HepG2 (cell line): Measurements from ENCODE around the gene CPLX1. TPM values are rescaled to one million over a fixed set of nuclear protein-coding genes. Genes with fewer than 3 reads are reported as not detected.

Experiments used
- CEBPG ChIP-seq: IDR thresholded peaks from 2 replicates; pipeline ENCODE4 v1.6.1; 2016
- ELF3 ChIP-seq: IDR thresholded peaks from 2 replicates; pipeline ENCODE4 v1.6.1; 2016; ENCODE audit warnings: missing genetic modification reagents, missing compliant biosample characterization
- HNF4A ChIP-seq: sonication (generic); formaldehyde crosslinking; IDR thresholded peaks from 2 replicates; pipeline ENCODE4 v1.4.0; 2020; ENCODE audit warnings: missing genetic modification reagents
- MBD4 ChIP-seq: IDR thresholded peaks from 2 replicates; pipeline ENCODE4 v1.6.1; 2012; ENCODE audit warnings: low read length, inconsistent platforms, borderline replicate concordance
- NCOR1 ChIP-seq: fragments of 200-600 bp; sonication (generic); IDR thresholded peaks from 2 replicates; pipeline ENCODE4 v1.7.0; 2017; ENCODE audit warnings: antibody characterized with exemption, low read length, borderline replicate concordance
- NONO ChIP-seq, 2 experiments: fragments of 450-650 bp in 1 of 2; sonication (generic) in 1 of 2; formaldehyde crosslinking in 1 of 2; IDR thresholded peaks in 1 of 2; conservative IDR thresholded peaks in 1 of 2; 2 replicates each; pipeline versions ENCODE4 v1.6.1 to v1.8.0; 2017 to 2022; ENCODE audit warnings: mild to moderate bottlenecking in 1 of 2, missing genetic modification reagents in 1 of 2, moderate library complexity in 1 of 2
- POLR2AphosphoS5 ChIP-seq: IDR thresholded peaks from 2 replicates; pipeline ENCODE4 v1.6.1; 2012; ENCODE audit warnings: low read depth, low read length
- SAP130 ChIP-seq: IDR thresholded peaks from 2 replicates; pipeline ENCODE4 v1.6.1; 2016; ENCODE audit warnings: low read depth
- SMC3 ChIP-seq: IDR thresholded peaks from 2 replicates; pipeline ENCODE4 v1.6.1; 2011; ENCODE audit warnings: low read length, improper control_type of control experiment
- ZFAT ChIP-seq: sonication (generic); formaldehyde crosslinking; conservative IDR thresholded peaks from 2 replicates; pipeline ENCODE4 v1.8.1; 2023; ENCODE audit warnings: missing genetic modification reagents, inconsistent platforms
- ZNF33A ChIP-seq: sonication (generic); formaldehyde crosslinking; IDR thresholded peaks from 2 replicates; pipeline ENCODE4 v1.5.1; 2020; ENCODE audit warnings: missing genetic modification reagents, mild to moderate bottlenecking, moderate library complexity, borderline replicate concordance
- ZNF44 ChIP-seq: sonication (generic); formaldehyde crosslinking; IDR thresholded peaks from 2 replicates; pipeline ENCODE4 v1.5.1; 2020; ENCODE audit warnings: mild to moderate bottlenecking, missing genetic modification reagents
- ZNF451 ChIP-seq: sonication (generic); formaldehyde crosslinking; IDR thresholded peaks from 2 replicates; pipeline ENCODE4 v1.5.0; 2020; ENCODE audit warnings: mild to moderate bottlenecking, missing genetic modification reagents
- ZNF605 ChIP-seq: sonication (generic); formaldehyde crosslinking; IDR thresholded peaks from 2 replicates; pipeline ENCODE4 v1.8.0; 2022; ENCODE audit warnings: mild to moderate bottlenecking, missing genetic modification reagents
- polyA plus RNA-seq, 8 experiments: library from polyadenylated mRNA; depleted of rRNA in 3 of 8; stranded (reverse) in 7 of 8; unstranded in 1 of 8; fragments of >200 nt; fragmentation: Illumina TruSeq in 4 of 8; extraction: Trizol in 4 of 8; gene quantifications; 2 replicates each; pipeline versions ENCODE4 v1.2.1 to v1.2.3, GENCODE V29; 2011 to 2016; ENCODE audit warnings: low read depth in 4 of 8, missing spikeins in 1 of 8, mixed read lengths in 1 of 8; ENCODE audit not compliant: insufficient read depth in 1 of 8
- total RNA-seq, 5 experiments: library from RNA; depleted of rRNA; stranded (reverse); fragments of >200 nt; fragmentation: Illumina TruSeq; extraction: Trizol; gene quantifications; 2 replicates each; pipeline ENCODE4 v1.2.3, GENCODE V29; 2016; ENCODE audit warnings: low read depth in 1 of 5
- TF ChIP-seq, protein P1 (sequence below): sonication (generic); formaldehyde crosslinking; IDR thresholded peaks from 2 replicates; pipeline ENCODE4 v1.5.1; 2020; ENCODE audit warnings: mild to moderate bottlenecking, missing genetic modification reagents, moderate library complexity
- TF ChIP-seq, protein P2 (sequence below): sonication (generic); formaldehyde crosslinking; IDR thresholded peaks from 2 replicates; pipeline ENCODE4 v1.5.0; 2020; ENCODE audit warnings: mild to moderate bottlenecking, missing genetic modification reagents
- TF ChIP-seq, protein P3 (sequence below): sonication (generic); formaldehyde crosslinking; IDR thresholded peaks from 2 replicates; pipeline ENCODE4 v1.9.0; 2021; ENCODE audit warnings: missing genetic modification reagents, borderline replicate concordance
- TF ChIP-seq, protein P4 (sequence below): sonication (generic); formaldehyde crosslinking; IDR thresholded peaks from 2 replicates; pipeline ENCODE4 v1.4.0; 2020; ENCODE audit warnings: missing genetic modification reagents

The CPLX1 gene
- total and polyA plus RNA-seq, 2 of the 13 experiments (the other 11 are each of a cell fraction or from before 2014, with no cell fraction given): 0.18 TPM

DNA sequence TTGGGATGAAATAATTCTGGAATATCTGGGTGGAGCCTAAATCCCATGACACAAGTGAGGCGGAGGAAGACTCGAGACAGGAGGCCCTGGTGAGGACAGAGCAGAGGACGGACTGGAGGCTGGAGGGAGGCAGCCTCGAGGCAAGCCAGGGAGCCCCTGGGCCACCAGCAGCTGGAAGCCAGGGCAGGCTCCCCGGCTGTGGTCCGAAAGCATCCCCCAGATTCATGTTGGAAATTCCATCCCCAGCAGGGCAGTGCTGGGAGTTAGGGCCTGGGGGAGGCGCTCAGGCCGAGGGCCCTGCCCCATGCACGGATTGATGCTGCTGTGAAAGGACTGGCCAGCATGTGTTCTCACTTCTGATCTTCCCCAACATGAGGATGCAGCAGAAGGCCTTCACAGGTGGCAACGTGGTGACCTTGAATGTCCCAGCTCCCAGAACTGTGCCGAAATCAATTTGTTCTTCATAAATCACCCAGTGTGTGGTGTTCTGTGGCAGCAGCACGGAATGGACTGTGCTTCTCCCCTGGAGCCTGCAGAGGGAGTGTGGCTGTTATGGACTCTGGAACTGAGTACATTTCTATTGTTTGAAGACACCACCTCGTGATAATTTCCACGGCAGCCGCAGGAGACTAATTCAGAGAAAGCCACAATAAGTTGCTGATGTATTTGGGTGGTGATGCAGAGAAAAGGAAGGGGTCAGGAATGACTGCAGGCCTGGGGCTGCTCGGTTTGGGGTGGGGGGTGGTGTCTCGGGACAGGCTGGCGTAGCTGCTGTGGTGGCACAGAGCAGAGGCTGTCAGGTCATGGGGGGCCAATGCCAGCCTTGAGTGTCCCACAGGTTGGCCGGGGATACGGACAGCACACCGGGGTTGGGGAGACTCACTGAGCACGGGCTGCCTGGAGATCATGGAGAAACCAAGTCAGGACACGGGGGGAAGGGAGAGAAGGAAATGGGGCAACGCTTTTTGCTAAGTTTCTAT is 63.4 kb downstream of the CPLX1 start (continued):
- TF ChIP-seq MBD4 (no peak), HNF4A (peak; percentile 50), ZFAT (CRISPR knock-in tag) (no peak), ZNF605 (CRISPR knock-in tag) (no peak), ZNF33A (no peak), SAP130 (CRISPR knock-in tag) (no peak), SMC3 (peak; percentile 50; the same call in 1 of the 2 replicates), NCOR1 (peak; percentile 33; the same call in 1 of the 2 replicates), POLR2AphosphoS5 (no peak; the same call in 1 of the 2 replicates), ZNF451 (no peak), CEBPG (CRISPR knock-in tag) (no peak), ZNF44 (CRISPR knock-in tag) (0 out of 2 replicates have a peak, but pooled peaks have one; percentile 18), NONO (IDR thresholded peaks at IDR 0.05) (no peak), NONO (CRISPR knock-in tag; conservative IDR thresholded peaks at IDR 0.05) (peak; percentile 17; the same call in 1 of the 2 replicates), ELF3 (CRISPR knock-in tag) (no peak)
- TF ChIP-seq, protein P1, sequence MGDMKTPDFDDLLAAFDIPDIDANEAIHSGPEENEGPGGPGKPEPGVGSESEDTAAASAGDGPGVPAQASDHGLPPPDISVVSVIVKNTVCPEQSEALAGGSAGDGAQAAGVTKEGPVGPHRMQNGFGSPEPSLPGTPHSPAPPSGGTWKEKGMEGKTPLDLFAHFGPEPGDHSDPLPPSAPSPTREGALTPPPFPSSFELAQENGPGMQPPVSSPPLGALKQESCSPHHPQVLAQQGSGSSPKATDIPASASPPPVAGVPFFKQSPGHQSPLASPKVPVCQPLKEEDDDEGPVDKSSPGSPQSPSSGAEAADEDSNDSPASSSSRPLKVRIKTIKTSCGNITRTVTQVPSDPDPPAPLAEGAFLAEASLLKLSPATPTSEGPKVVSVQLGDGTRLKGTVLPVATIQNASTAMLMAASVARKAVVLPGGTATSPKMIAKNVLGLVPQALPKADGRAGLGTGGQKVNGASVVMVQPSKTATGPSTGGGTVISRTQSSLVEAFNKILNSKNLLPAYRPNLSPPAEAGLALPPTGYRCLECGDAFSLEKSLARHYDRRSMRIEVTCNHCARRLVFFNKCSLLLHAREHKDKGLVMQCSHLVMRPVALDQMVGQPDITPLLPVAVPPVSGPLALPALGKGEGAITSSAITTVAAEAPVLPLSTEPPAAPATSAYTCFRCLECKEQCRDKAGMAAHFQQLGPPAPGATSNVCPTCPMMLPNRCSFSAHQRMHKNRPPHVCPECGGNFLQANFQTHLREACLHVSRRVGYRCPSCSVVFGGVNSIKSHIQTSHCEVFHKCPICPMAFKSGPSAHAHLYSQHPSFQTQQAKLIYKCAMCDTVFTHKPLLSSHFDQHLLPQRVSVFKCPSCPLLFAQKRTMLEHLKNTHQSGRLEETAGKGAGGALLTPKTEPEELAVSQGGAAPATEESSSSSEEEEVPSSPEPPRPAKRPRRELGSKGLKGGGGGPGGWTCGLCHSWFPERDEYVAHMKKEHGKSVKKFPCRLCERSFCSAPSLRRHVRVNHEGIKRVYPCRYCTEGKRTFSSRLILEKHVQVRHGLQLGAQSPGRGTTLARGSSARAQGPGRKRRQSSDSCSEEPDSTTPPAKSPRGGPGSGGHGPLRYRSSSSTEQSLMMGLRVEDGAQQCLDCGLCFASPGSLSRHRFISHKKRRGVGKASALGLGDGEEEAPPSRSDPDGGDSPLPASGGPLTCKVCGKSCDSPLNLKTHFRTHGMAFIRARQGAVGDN (CRISPR knock-in tag): peak; percentile 21; the same call in 1 of the 2 replicates
- TF ChIP-seq, protein P2, sequence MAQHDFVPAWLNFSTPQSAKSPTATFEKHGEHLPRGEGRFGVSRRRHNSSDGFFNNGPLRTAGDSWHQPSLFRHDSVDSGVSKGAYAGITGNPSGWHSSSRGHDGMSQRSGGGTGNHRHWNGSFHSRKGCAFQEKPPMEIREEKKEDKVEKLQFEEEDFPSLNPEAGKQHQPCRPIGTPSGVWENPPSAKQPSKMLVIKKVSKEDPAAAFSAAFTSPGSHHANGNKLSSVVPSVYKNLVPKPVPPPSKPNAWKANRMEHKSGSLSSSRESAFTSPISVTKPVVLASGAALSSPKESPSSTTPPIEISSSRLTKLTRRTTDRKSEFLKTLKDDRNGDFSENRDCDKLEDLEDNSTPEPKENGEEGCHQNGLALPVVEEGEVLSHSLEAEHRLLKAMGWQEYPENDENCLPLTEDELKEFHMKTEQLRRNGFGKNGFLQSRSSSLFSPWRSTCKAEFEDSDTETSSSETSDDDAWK (CRISPR knock-in tag): no peak
- TF ChIP-seq, protein P3, sequence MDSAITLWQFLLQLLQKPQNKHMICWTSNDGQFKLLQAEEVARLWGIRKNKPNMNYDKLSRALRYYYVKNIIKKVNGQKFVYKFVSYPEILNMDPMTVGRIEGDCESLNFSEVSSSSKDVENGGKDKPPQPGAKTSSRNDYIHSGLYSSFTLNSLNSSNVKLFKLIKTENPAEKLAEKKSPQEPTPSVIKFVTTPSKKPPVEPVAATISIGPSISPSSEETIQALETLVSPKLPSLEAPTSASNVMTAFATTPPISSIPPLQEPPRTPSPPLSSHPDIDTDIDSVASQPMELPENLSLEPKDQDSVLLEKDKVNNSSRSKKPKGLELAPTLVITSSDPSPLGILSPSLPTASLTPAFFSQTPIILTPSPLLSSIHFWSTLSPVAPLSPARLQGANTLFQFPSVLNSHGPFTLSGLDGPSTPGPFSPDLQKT: no peak
- TF ChIP-seq, protein P4, sequence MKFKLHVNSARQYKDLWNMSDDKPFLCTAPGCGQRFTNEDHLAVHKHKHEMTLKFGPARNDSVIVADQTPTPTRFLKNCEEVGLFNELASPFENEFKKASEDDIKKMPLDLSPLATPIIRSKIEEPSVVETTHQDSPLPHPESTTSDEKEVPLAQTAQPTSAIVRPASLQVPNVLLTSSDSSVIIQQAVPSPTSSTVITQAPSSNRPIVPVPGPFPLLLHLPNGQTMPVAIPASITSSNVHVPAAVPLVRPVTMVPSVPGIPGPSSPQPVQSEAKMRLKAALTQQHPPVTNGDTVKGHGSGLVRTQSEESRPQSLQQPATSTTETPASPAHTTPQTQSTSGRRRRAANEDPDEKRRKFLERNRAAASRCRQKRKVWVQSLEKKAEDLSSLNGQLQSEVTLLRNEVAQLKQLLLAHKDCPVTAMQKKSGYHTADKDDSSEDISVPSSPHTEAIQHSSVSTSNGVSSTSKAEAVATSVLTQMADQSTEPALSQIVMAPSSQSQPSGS: no peak
